GM12872 (cell line): ENCODE measurements around the gene EVC2.

Experiments used
- CTCF ChIP-seq: IDR thresholded peaks from 3 replicates; pipeline ENCODE4 v1.5.1; 2011; ENCODE audit warnings: low read depth, mild to moderate bottlenecking, low read length, moderate library complexity; ENCODE audit not compliant: insufficient read depth

EVC2 gene

DNA sequence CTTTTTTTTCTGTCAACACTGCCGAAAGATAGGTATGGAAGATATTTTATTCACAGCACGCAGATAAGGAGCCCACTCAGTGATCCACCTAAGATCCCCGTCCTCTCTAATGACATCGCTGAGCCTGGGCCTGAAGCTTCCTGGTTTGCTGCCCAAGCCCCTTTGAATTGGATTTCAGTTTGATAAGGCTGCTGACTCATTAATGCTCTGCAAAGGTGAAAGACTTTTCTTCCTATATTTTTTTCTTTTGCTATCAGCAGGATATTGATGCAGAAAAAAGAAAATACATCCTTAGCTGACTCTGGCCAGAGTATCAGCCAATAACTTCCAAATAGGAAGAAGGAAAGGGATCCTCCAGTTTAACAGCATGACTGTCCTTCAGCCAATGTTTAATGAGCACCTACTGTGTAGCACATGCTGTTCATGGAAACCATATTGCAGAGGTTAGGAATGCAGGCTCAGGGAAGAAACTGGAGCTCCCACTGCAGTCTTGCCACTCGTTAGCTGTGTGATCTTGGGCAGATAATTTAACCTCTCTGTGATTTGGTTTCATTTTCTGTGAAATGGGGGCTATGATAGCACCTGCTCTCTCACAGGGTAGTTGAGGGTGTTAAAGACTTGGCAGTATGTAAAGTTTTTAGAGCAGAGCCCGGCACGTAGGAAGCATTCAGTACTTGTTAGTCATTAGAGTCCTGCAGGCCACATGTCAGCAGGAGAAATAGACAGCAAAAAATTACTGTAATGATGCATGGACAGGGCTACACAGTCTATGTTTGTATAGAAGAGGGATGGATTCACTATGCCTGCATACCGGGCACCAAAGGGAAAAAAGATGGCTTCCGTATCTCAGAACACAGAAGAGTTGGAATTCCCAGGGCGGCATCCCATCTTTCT, 41.9 kb upstream of the EVC2 start:
- TF ChIP-seq CTCF: no peak

- no peak for TF ChIP-seq CTCF
These were observed 41.2 kb upstream of the EVC2 start for GRCh38 chr4:5749568-5749967.

- TF ChIP-seq CTCF: no peak
These were observed 39.5 kb upstream of the EVC2 start for GRCh38 chr4:5747738-5748375.

- no peak for TF ChIP-seq CTCF
These were observed 38.7 kb upstream of the EVC2 start for GRCh38 chr4:5746829-5747737.

DNA sequence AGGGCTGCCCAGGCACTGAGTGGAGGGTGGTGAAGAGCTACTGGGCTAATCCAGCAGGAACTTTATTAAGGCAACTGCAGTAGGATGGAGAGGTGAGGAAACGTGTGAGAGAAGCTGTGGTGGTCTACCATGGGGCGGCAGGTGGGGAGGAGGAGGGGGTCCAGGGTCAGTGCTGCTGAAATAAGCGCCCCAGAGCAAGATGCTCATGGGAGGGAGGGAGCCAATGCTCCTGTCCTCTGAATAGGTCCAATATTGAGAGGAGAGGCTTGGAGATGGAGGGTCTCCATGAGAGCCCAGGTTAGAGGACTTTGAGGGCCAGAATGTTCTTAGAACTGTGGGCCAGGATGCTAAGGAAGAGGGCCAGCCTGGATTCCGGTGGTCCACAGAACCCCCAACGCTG, 37.9 kb upstream of the EVC2 start:
- TF ChIP-seq CTCF: no peak

GRCh38 chr4:5742968-5743367, 34.6 kb upstream of the EVC2 start:
- no peak for TF ChIP-seq CTCF

DNA sequence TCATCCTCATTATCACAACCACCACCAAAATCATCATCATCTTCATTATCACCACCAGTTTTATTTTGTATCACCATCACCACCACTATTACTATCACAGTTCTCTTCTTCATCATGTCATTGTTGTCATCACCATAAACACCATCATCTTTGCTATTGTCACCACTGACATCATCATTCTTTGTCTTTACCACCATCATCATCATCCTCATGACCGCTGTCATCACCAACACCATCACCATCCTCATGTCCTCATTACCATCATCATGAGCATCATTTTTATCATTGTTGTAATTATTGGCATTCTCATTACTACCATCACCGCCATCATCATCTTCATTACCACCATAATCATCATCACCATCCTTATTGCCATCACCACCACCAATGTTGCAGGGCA, 34.0 kb upstream of the EVC2 start:
- no peak for TF ChIP-seq CTCF
